GM20000 (cell line): ENCODE measurements around the gene CNST.

ENCODE experiments used
- DNase-seq: peaks from one replicate; pipeline ENCODE4 v3.0.0; 2012; ENCODE audit warnings: low spot score
- CTCF ChIP-seq: IDR thresholded peaks from 2 replicates; pipeline ENCODE4 v1.5.1; 2012; ENCODE audit warnings: mild to moderate bottlenecking, control low read depth; ENCODE audit errors: extremely low read depth, missing control alignments

Gene CNST

GRCh38 chr1:246658567-246658966 is 92.3 kb downstream of the CNST start:
- no peak for DNase-seq
- no peak for TF ChIP-seq CTCF

GRCh38 chr1:246659594-246660140 is 93.4 kb downstream of the CNST start:
- no peak for TF ChIP-seq CTCF
- peak; percentile 36 for DNase-seq

GRCh38 chr1:246661451-246661850 is 95.2 kb downstream of the CNST start:
- TF ChIP-seq CTCF: no peak

GRCh38 chr1:246667773-246668172 is 101.5 kb downstream of the CNST start:
- TF ChIP-seq CTCF: no peak
- no peak for DNase-seq

More at GRCh38 chr1:246661451-246661850, 95.2 kb downstream of the CNST start:
- no peak for DNase-seq

GRCh38 chr1:246669659-246670058 is 103.4 kb downstream of the CNST start:
- DNase-seq: no peak

GRCh38 chr1:246674049-246674448 is 107.8 kb downstream of the CNST start:
- no peak for DNase-seq
- TF ChIP-seq CTCF: no peak

More at GRCh38 chr1:246669659-246670058, 103.4 kb downstream of the CNST start:
- no peak for TF ChIP-seq CTCF

- no peak for TF ChIP-seq CTCF
- DNase-seq: no peak
Observed at GRCh38 chr1:246677842-246678241, 111.6 kb downstream of the CNST start.
